IPS-18a (cell line): ENCODE measurements around the gene CCND3.

Experiments used
- H3K27ac ChIP-seq: one replicate; pipeline ENCODE4 v1.5.1; 2013; ENCODE audit warnings: low read length
- H3K27me3 ChIP-seq: one replicate; pipeline ENCODE4 v1.6.1; 2013; ENCODE audit warnings: mild to moderate bottlenecking, low read length; ENCODE audit not compliant: control insufficient read depth, insufficient read depth
- H3K36me3 ChIP-seq: one replicate; pipeline ENCODE4 v1.6.1; 2013; ENCODE audit warnings: low read depth, low read length; ENCODE audit not compliant: control insufficient read depth
- H3K4me1 ChIP-seq: one replicate; pipeline ENCODE4 v1.6.1; 2013; ENCODE audit warnings: low read depth, low read length; ENCODE audit not compliant: control insufficient read depth
- H3K4me3 ChIP-seq: one replicate; pipeline ENCODE4 v1.5.1; 2013; ENCODE audit warnings: low read length
- H3K9ac ChIP-seq: one replicate; pipeline ENCODE4 v1.6.1; 2013; ENCODE audit warnings: mild to moderate bottlenecking, low read length, moderate library complexity
- H3K9me3 ChIP-seq: one replicate; pipeline ENCODE4 v1.6.1; 2013; ENCODE audit warnings: low read depth, low read length; ENCODE audit not compliant: control insufficient read depth

Gene CCND3

GRCh38 chr6:41885930-41886329 is 55.7 kb downstream of the CCND3 start:
- Histone ChIP-seq H3K9ac (no peak overlapping the region), H3K27me3 (no peaks in the 10 kb centered on the region), H3K4me3 (no peak overlapping the region), H3K4me1 (peaks cover 9% of the 10 kb centered on the region), H3K9me3 (no peaks in the 10 kb centered on the region), H3K27ac (no peak overlapping the region), H3K36me3 (no peaks in the 10 kb centered on the region)

- no peaks in the 10 kb centered on the region for H3K9me3 ChIP-seq
- no peaks in the 10 kb centered on the region for H3K27me3 ChIP-seq
- H3K4me3 ChIP-seq, result no peak overlapping the region
- peaks cover 9% of the 10 kb centered on the region for H3K4me1 ChIP-seq
- no peak overlapping the region for H3K9ac ChIP-seq
- H3K36me3 ChIP-seq, result no peaks in the 10 kb centered on the region
- H3K27ac ChIP-seq, result no peak overlapping the region
These were observed 56.7 kb downstream of the CCND3 start for GRCh38 chr6:41884957-41885356.
